ENCODE measurements around the gene SPATA2. TPM values are rescaled to one million over a fixed set of nuclear protein-coding genes. Genes with fewer than 3 reads are reported as not detected.

Gene SPATA2
- polyA plus RNA-seq, 2 of the 4 experiments (the other 2 are of a cell fraction), result 4.7 to 5.1 TPM

DNA sequence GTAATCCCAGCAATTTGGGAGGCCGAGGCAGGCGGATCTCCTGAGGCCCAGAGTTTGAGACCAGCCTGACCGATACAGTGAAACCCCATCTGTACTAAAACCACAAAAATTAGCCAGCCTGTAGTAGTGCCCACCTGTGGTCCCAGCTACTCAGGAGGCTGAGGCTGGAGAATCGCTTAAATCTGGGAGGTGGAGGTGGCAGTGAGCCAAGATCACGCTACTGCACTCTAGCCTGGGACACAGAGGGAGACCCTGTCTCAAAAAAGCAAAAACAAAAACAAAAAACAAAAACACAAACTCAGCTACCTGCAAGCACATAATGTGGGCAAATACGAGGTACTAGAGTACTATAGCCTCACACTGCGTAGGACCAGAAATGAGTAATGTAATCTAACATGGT is 3.7 kb upstream of the SPATA2 start (continued):
- TF ChIP-seq TP53 (CRISPR knock-in tag; IDR thresholded peaks at IDR 0.05), result no peak
- TF ChIP-seq CBX8 (IDR thresholded peaks at IDR 0.05), result no peak
- no peak for TF ChIP-seq HOXB13 (CRISPR knock-in tag; IDR thresholded peaks at IDR 0.05; ENCODE audit: low read depth)
- no peak for TF ChIP-seq MAFK (IDR thresholded peaks at IDR 0.05; ENCODE audit: partially characterized antibody)

DNA sequence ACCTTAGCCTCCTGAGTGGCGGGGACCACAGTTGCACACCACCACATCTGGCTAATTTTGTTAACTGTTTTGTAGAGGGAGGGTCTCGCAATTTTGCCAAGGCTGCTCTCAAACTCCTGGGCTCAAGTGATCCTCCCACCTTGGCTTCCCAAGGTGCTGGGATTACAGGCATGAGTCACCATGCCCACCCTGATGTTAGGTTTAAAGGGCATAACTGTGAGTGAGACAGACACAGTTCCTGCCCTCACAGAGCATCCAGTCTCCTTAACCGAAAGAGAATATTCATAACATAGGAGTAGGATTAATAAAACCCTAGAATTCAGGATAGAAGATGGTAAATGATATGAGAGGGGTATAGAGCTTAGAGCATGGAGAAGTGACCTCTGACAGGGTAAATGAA is 3.1 kb upstream of the SPATA2 start:
- WGBS (ENCODE audit: missing lambda C conversion rate), result 86% methylated on average over 2 of the region's 3 CpGs
- no peak for DNase-seq (ENCODE audit: low read depth in 1 of 2, low spot score in 1 of 2)
- H3K4me2 ChIP-seq, result no peak overlapping the region
- H3K27ac ChIP-seq, result no peak overlapping the region
- POLR2A ChIA-PET, result no interaction called here
- no peak for FAIRE-seq
- peaks cover 26% of the 10 kb centered on the region for H3K4me1 ChIP-seq
- CTCF ChIA-PET, result interaction anchor here (1.5 kb wide), 1 partner anchor 9 kb away, joined by 5 read pairs; no protein-coding TSS in a partner anchor
- ATAC-seq, result no peak
- H3K9me3 ChIP-seq, result no peaks in the 10 kb centered on the region
- TF ChIP-seq, protein P1, sequence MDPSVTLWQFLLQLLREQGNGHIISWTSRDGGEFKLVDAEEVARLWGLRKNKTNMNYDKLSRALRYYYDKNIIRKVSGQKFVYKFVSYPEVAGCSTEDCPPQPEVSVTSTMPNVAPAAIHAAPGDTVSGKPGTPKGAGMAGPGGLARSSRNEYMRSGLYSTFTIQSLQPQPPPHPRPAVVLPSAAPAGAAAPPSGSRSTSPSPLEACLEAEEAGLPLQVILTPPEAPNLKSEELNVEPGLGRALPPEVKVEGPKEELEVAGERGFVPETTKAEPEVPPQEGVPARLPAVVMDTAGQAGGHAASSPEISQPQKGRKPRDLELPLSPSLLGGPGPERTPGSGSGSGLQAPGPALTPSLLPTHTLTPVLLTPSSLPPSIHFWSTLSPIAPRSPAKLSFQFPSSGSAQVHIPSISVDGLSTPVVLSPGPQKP (IDR thresholded peaks at IDR 0.05; ENCODE audit: low read depth, low read length), result no peak
- no peak for TF ChIP-seq FOSB (CRISPR knock-in tag; IDR thresholded peaks at IDR 0.05)
- no peak overlapping the region for H3K4me3 ChIP-seq

DNA sequence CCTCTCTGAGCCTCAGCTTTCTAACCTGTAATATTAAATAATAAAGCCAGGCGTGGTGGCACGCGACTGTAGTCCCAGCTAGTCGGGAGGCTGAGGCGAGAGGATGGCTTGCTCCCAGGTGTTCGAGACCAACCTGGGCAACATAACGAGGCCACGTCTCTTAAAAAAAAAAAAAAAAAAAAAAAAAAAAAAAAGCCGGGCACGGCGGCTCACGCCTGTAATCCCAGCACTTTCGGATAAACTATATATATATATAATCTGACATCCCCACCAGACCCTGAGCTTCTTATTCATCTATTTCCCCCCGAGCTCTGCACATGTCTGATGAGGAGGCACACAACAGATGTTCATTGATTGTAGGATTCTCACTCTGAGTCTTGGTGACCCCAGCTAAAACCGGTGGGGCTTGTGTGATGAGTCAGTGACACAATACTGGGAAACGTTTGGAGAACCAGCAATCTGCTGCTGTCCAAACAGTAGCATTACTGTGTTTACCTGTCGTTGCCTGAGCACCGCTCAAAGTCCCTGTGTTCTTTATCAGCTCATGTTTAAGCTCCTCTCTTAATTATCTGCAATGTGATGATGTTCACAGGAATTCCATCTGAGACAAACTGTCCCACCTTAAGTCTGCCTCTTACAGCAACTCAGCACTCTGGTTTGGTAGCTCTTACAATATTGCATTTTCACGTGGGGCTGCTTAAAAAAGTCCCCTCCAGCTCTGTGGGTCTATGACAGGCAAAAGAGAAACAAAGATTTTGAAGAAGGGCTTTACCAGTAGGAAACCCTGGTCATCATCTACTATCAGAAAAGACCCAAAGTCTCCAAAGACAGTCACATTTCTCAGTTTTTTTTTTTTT is 1.0 kb upstream of the SPATA2 start:
- H3K4me3 ChIP-seq, result peak overlapping the region; percentile 93
- DNase-seq (ENCODE audit: low read depth in 1 of 2, low spot score in 1 of 2) (peak; percentile 75 to 79), ATAC-seq (peak; percentile 54 to 64; a peak in 5 of 6 replicates), FAIRE-seq (no peak)
- H3K9me3 ChIP-seq, result no peaks in the 10 kb centered on the region
- TF ChIP-seq HDAC2 (IDR thresholded peaks at IDR 0.05) (peak; percentile 98), POLR2AphosphoS2 (conservative IDR thresholded peaks at IDR 0.05; ENCODE audit: low read length) (no peak), CHD2 (IDR thresholded peaks at IDR 0.05; ENCODE audit: low read length, partially characterized antibody) (no peak), GATA3 (IDR thresholded peaks at IDR 0.05; ENCODE audit: borderline replicate concordance) (no peak), TP53 (CRISPR knock-in tag; IDR thresholded peaks at IDR 0.05) (0 out of 2 replicates have a peak, but pooled peaks have one; percentile 10), EP300 (IDR thresholded peaks at IDR 0.05) (no peak), FOSL2 (IDR thresholded peaks at IDR 0.05) (no peak), FOSL2 (CRISPR knock-in tag; IDR thresholded peaks at IDR 0.05) (peak; percentile 67)
- TF ChIP-seq, protein P2, sequence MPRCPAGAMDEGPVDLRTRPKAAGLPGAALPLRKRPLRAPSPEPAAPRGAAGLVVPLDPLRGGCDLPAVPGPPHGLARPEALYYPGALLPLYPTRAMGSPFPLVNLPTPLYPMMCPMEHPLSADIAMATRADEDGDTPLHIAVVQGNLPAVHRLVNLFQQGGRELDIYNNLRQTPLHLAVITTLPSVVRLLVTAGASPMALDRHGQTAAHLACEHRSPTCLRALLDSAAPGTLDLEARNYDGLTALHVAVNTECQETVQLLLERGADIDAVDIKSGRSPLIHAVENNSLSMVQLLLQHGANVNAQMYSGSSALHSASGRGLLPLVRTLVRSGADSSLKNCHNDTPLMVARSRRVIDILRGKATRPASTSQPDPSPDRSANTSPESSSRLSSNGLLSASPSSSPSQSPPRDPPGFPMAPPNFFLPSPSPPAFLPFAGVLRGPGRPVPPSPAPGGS (IDR thresholded peaks at IDR 0.05), result 0 out of 3 replicates have a peak, but pooled peaks have one; percentile 35
- TF ChIP-seq, protein P3, sequence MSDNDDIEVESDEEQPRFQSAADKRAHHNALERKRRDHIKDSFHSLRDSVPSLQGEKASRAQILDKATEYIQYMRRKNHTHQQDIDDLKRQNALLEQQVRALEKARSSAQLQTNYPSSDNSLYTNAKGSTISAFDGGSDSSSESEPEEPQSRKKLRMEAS (IDR thresholded peaks at IDR 0.05), result peak; percentile 29; the same call in 1 of the 2 replicates
- H3K27ac ChIP-seq, result peak overlapping the region; percentile 99
- peaks cover 23% of the 10 kb centered on the region for H3K4me1 ChIP-seq
- WGBS (ENCODE audit: missing lambda C conversion rate), result 5% methylated on average over 19 of the region's 19 CpGs
- CTCF ChIA-PET, result interaction anchor here (0.6 to 5.9 kb wide), 11 partner anchors 11 to 379 kb away, joined by 3 to 44 read pairs (median 5); no protein-coding TSS in a partner anchor
- H3K4me2 ChIP-seq, result peak overlapping the region; percentile 96
- POLR2A ChIA-PET, result interaction anchor here (0.6 to 2.0 kb wide), 8 partner anchors 8 to 118 kb away, joined by 3 to 11 read pairs (median 4); partner anchors contain the start of genes RNF114 and SLC9A8

DNA sequence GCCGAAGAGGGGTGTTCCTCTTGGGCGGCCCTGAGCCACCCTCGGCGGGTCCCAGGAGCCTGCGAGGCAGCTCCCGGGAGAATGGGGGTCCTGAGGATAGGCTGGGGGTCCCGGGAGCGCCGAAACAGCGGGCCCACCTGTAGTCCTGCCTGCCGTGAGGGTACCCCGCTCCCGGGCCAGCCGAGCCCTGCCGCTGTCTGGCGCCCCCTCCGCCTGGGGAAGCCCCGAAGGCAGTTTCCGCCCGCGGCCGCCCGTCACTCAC is 280 bp downstream of the SPATA2 start:
- H3K9me3 ChIP-seq, result no peaks in the 10 kb centered on the region
- DNase-seq (ENCODE audit: low read depth in 1 of 2, low spot score in 1 of 2) (no peak), ATAC-seq (peak; percentile 9 to 40; a peak in 4 of 6 replicates), FAIRE-seq (no peak)
- POLR2A ChIA-PET, result interaction anchor here (2.0 kb wide), 1 partner anchor 21 kb away, joined by 11 read pairs; the partner anchor contains the start of gene RNF114
- peak overlapping the region; percentile 99 for H3K27ac ChIP-seq
- peak overlapping the region; percentile 93 for H3K4me3 ChIP-seq
- CTCF ChIA-PET, result interaction anchor here (0.9 to 5.9 kb wide), 6 partner anchors 11 to 303 kb away, joined by 3 to 44 read pairs (median 7); no protein-coding TSS in a partner anchor
- H3K4me2 ChIP-seq, result peak overlapping the region; percentile 96
- no CpG with 5 or more reads among the region's 23 CpGs for WGBS (ENCODE audit: missing lambda C conversion rate)
- H3K4me1 ChIP-seq, result peaks cover 23% of the 10 kb centered on the region
- TF ChIP-seq, protein P4, sequence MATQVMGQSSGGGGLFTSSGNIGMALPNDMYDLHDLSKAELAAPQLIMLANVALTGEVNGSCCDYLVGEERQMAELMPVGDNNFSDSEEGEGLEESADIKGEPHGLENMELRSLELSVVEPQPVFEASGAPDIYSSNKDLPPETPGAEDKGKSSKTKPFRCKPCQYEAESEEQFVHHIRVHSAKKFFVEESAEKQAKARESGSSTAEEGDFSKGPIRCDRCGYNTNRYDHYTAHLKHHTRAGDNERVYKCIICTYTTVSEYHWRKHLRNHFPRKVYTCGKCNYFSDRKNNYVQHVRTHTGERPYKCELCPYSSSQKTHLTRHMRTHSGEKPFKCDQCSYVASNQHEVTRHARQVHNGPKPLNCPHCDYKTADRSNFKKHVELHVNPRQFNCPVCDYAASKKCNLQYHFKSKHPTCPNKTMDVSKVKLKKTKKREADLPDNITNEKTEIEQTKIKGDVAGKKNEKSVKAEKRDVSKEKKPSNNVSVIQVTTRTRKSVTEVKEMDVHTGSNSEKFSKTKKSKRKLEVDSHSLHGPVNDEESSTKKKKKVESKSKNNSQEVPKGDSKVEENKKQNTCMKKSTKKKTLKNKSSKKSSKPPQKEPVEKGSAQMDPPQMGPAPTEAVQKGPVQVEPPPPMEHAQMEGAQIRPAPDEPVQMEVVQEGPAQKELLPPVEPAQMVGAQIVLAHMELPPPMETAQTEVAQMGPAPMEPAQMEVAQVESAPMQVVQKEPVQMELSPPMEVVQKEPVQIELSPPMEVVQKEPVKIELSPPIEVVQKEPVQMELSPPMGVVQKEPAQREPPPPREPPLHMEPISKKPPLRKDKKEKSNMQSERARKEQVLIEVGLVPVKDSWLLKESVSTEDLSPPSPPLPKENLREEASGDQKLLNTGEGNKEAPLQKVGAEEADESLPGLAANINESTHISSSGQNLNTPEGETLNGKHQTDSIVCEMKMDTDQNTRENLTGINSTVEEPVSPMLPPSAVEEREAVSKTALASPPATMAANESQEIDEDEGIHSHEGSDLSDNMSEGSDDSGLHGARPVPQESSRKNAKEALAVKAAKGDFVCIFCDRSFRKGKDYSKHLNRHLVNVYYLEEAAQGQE (IDR thresholded peaks at IDR 0.05), result no peak
- no peak for TF ChIP-seq HOXB5 (CRISPR knock-in tag; IDR thresholded peaks at IDR 0.05)
- TF ChIP-seq, protein P5, sequence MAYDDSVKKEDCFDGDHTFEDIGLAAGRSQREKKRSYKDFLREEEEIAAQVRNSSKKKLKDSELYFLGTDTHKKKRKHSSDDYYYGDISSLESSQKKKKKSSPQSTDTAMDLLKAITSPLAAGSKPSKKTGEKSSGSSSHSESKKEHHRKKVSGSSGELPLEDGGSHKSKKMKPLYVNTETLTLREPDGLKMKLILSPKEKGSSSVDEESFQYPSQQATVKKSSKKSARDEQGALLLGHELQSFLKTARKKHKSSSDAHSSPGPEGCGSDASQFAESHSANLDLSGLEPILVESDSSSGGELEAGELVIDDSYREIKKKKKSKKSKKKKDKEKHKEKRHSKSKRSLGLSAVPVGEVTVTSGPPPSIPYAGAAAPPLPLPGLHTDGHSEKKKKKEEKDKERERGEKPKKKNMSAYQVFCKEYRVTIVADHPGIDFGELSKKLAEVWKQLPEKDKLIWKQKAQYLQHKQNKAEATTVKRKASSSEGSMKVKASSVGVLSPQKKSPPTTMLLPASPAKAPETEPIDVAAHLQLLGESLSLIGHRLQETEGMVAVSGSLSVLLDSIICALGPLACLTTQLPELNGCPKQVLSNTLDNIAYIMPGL (CRISPR knock-in tag; IDR thresholded peaks at IDR 0.05; ENCODE audit: borderline replicate concordance), result no peak
- no peak for TF ChIP-seq ZC3H11A (IDR thresholded peaks at IDR 0.05)
- TF ChIP-seq FOSL2 (IDR thresholded peaks at IDR 0.05), result no peak
- TF ChIP-seq FOSL2 (CRISPR knock-in tag; IDR thresholded peaks at IDR 0.05), result no peak
- TF ChIP-seq, protein P6, sequence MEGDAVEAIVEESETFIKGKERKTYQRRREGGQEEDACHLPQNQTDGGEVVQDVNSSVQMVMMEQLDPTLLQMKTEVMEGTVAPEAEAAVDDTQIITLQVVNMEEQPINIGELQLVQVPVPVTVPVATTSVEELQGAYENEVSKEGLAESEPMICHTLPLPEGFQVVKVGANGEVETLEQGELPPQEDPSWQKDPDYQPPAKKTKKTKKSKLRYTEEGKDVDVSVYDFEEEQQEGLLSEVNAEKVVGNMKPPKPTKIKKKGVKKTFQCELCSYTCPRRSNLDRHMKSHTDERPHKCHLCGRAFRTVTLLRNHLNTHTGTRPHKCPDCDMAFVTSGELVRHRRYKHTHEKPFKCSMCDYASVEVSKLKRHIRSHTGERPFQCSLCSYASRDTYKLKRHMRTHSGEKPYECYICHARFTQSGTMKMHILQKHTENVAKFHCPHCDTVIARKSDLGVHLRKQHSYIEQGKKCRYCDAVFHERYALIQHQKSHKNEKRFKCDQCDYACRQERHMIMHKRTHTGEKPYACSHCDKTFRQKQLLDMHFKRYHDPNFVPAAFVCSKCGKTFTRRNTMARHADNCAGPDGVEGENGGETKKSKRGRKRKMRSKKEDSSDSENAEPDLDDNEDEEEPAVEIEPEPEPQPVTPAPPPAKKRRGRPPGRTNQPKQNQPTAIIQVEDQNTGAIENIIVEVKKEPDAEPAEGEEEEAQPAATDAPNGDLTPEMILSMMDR (IDR thresholded peaks at IDR 0.05), result 0 out of 3 replicates have a peak, but pooled peaks have one; percentile 8
